HEK293 (cell line): ENCODE data around the gene DHX9.

Experiments
- CTCF ChIA-PET: fragments of 350-600 bp; formaldehyde crosslinking; extraction: SDS; loops from one replicate; lab custom pipeline; 2021; ENCODE audit warnings: antibody characterized with exemption; lab: Yijun Ruan, JAX
- POLR2A ChIA-PET: fragments of 300-600 bp; formaldehyde crosslinking; extraction: SDS; loops from one replicate; lab custom pipeline; 2020; ENCODE audit warnings: antibody characterized with exemption, inconsistent platforms; lab: Yijun Ruan, JAX
- H3K27ac ChIP-seq: fragments of 200-500 bp; sonication (Bioruptor generic); 2 replicates; pipeline ENCODE4 v1.5.1; 2014; ENCODE audit warnings: low read depth, low read length, control low read depth, inconsistent platforms; ENCODE audit errors: extremely low read depth
- H3K36me3 ChIP-seq, 2 experiments: fragments of 200-500 bp in 1 of 2; sonication (Bioruptor generic) in 1 of 2; 1 replicate in 1 of 2; 2 replicates in 1 of 2; pipeline ENCODE4 v1.5.1; 2014 to 2017; ENCODE audit warnings: inconsistent platforms in 2 of 2, low read length in 2 of 2; ENCODE audit not compliant: control insufficient read depth in 2 of 2, insufficient read depth in 1 of 2
- H3K4me1 ChIP-seq: fragments of 200-500 bp; sonication (Bioruptor generic); 2 replicates; pipeline ENCODE4 v1.5.1; 2014; ENCODE audit warnings: mild to moderate bottlenecking, low read length, inconsistent platforms; ENCODE audit not compliant: control insufficient read depth, insufficient read depth
- H3K4me3 ChIP-seq: 2 replicates; pipeline ENCODE4 v1.5.1; 2011; ENCODE audit warnings: low read depth, mild to moderate bottlenecking, control low read depth, low read length, moderate library complexity
- H3K9me3 ChIP-seq: fragments of 200-500 bp; sonication (Bioruptor generic); 2 replicates; pipeline ENCODE4 v1.5.1; 2014; ENCODE audit warnings: low read depth, low read length, inconsistent platforms; ENCODE audit not compliant: control insufficient read depth, insufficient read depth
- BCL11B ChIP-seq: fragments of 450-650 bp; formaldehyde crosslinking; IDR thresholded peaks from 2 replicates; pipeline ENCODE4 v1.5.1; 2016; ENCODE audit warnings: low read depth, missing biosample characterization, missing genetic modification characterization
- KLF7 ChIP-seq: fragments of 450-650 bp; formaldehyde crosslinking; IDR thresholded peaks from 2 replicates; pipeline ENCODE4 v1.5.1; 2016; ENCODE audit warnings: missing biosample characterization, missing genetic modification characterization, borderline replicate concordance
- PRDM1 ChIP-seq: fragments of 450-650 bp; formaldehyde crosslinking; IDR thresholded peaks from 2 replicates; pipeline ENCODE4; 2016; ENCODE audit warnings: missing biosample characterization, missing genetic modification characterization
- SCRT1 ChIP-seq: fragments of 450-650 bp; formaldehyde crosslinking; IDR thresholded peaks from 2 replicates; pipeline ENCODE4 v1.5.1; 2016; ENCODE audit warnings: missing biosample characterization, missing genetic modification characterization, borderline replicate concordance
- SCRT2 ChIP-seq: fragments of 450-650 bp; formaldehyde crosslinking; IDR thresholded peaks from 2 replicates; pipeline ENCODE4 v1.5.1; 2016; ENCODE audit warnings: missing biosample characterization, missing genetic modification characterization
- SETDB1 ChIP-seq: IDR thresholded peaks from one replicate; pipeline ENCODE4 v1.6.1; 2017; ENCODE audit warnings: mild to moderate bottlenecking, low read length, moderate library complexity, mixed read lengths; ENCODE audit not compliant: insufficient read length
- ZNF121 ChIP-seq: fragments of 450-650 bp; formaldehyde crosslinking; IDR thresholded peaks from 2 replicates; pipeline ENCODE4 v1.5.1; 2016; ENCODE audit warnings: missing biosample characterization, missing genetic modification characterization
- ZNF146 ChIP-seq: fragments of 450-650 bp; formaldehyde crosslinking; IDR thresholded peaks from 2 replicates; pipeline ENCODE4 v1.5.1; 2016; ENCODE audit warnings: missing biosample characterization, missing genetic modification characterization
- ZNF248 ChIP-seq: fragments of 450-650 bp; formaldehyde crosslinking; IDR thresholded peaks from 2 replicates; pipeline ENCODE4 v1.5.1; 2017; ENCODE audit warnings: missing biosample characterization, missing genetic modification characterization
- ZNF274 ChIP-seq, 2 experiments: fragments of 200-500 bp in 1 of 2; fragments of 450-650 bp in 1 of 2; sonication (Bioruptor generic) in 1 of 2; formaldehyde crosslinking in 1 of 2; IDR thresholded peaks; 2 replicates each; pipeline versions ENCODE4 v1.5.1 to v1.6.1; 2014 to 2016; ENCODE audit warnings: borderline replicate concordance in 1 of 2, inconsistent platforms in 1 of 2, low read length in 1 of 2, missing biosample characterization in 1 of 2, missing genetic modification characterization in 1 of 2
- ZNF311 ChIP-seq: fragments of 450-650 bp; formaldehyde crosslinking; IDR thresholded peaks from 2 replicates; pipeline ENCODE4 v1.5.1; 2017; ENCODE audit warnings: missing biosample characterization, missing genetic modification characterization, borderline replicate concordance
- ZNF510 ChIP-seq: fragments of 450-650 bp; formaldehyde crosslinking; IDR thresholded peaks from 2 replicates; pipeline ENCODE4 v1.5.1; 2018; ENCODE audit warnings: mild to moderate bottlenecking, missing genetic modification characterization, missing biosample characterization; ENCODE audit not compliant: insufficient replicate concordance
- ZNF571 ChIP-seq: fragments of 450-650 bp; formaldehyde crosslinking; IDR thresholded peaks from 2 replicates; pipeline ENCODE4 v1.5.0; 2017; ENCODE audit warnings: missing biosample characterization, missing genetic modification characterization
- ZNF660 ChIP-seq: fragments of 450-650 bp; IDR thresholded peaks from 2 replicates; pipeline ENCODE4 v1.5.1; 2018; ENCODE audit warnings: missing biosample characterization, mild to moderate bottlenecking, missing genetic modification characterization
- ZNF664 ChIP-seq: fragments of 450-650 bp; formaldehyde crosslinking; IDR thresholded peaks from 2 replicates; pipeline ENCODE4 v1.5.1; 2016; ENCODE audit warnings: missing biosample characterization, missing genetic modification characterization
- ZNF747 ChIP-seq: fragments of 450-650 bp; formaldehyde crosslinking; IDR thresholded peaks from 2 replicates; pipeline ENCODE4 v1.5.1; 2016; ENCODE audit warnings: missing biosample characterization, missing genetic modification characterization
- TF ChIP-seq, protein P1 (sequence below): fragments of 450-650 bp; formaldehyde crosslinking; IDR thresholded peaks from 2 replicates; pipeline ENCODE4 v1.5.1; 2017; ENCODE audit warnings: missing biosample characterization, mild to moderate bottlenecking, missing genetic modification characterization, moderate library complexity

Gene DHX9

DNA sequence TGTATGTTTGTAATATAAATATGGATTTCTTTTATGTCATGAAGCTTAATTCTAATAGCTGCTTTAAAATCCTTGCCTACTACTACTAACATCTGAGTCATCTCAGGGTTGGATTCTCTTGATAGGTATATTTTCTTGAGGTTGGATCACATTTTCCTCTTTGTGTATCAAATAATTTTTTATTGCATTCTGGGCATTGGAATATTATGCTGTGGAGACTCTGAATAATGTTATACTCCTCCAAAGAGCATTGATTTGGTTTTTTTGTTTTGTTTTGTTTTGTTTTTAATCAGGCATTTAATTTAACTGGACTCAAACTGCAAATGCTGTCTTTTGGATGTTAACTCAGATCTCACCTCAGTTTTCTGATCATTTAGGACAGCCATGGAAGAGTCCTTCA is 8.0 kb downstream of the DHX9 start:
- H3K9me3 ChIP-seq, result no peaks in the 10 kb centered on the region
- H3K36me3 ChIP-seq, result peaks cover 79 to 98% of the 10 kb centered on the region in 2 experiments
- H3K4me3 ChIP-seq, result no peak overlapping the region
- no peak overlapping the region for H3K27ac ChIP-seq
- ChIA-PET CTCF (interaction anchor here (1.1 kb wide), 1 partner anchor 13 kb away, joined by 4 read pairs; no protein-coding TSS in a partner anchor), POLR2A (no interaction called here)
- H3K4me1 ChIP-seq, result no peaks in the 10 kb centered on the region; the same call in none of the 2 replicates
- peak; percentile 91 for TF ChIP-seq ZNF146 (tag by site-specific recombination)
- no peak for TF ChIP-seq ZNF510 (tag by site-specific recombination)

DNA sequence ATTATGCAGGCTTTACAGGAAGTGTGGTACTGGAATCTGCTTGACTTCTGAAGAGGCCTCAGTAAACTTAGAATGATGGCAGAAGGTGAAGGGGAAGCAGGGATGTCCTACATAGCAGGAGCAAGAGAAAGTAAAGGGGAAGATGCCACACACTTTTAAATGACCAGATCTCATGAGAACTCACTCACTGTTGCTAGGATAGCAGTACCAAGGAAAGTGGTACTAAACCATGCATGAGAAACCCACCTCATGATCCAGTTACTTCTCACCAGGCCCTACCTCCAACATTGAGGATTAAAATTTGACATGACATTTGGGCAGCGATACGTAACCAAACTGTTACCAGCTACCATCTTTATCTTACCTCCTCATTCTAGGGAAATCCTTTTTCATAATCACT is 9.6 kb downstream of the DHX9 start:
- H3K27ac ChIP-seq, result no peak overlapping the region
- POLR2A ChIA-PET, result no interaction called here
- CTCF ChIA-PET, result interaction anchor here (0.6 kb wide), 1 partner anchor 1269 kb away, joined by 3 read pairs; no protein-coding TSS in a partner anchor
- no peak for TF ChIP-seq ZNF248 (tag by site-specific recombination)
- TF ChIP-seq PRDM1 (tag by site-specific recombination), result peak; percentile 90
- TF ChIP-seq, all 188 proteins: peak for 1
- no peaks in the 10 kb centered on the region for H3K9me3 ChIP-seq
- no peaks in the 10 kb centered on the region for H3K4me1 ChIP-seq
- no peak overlapping the region for H3K4me3 ChIP-seq
- peaks cover 83 to 100% of the 10 kb centered on the region in 2 experiments for H3K36me3 ChIP-seq

DNA sequence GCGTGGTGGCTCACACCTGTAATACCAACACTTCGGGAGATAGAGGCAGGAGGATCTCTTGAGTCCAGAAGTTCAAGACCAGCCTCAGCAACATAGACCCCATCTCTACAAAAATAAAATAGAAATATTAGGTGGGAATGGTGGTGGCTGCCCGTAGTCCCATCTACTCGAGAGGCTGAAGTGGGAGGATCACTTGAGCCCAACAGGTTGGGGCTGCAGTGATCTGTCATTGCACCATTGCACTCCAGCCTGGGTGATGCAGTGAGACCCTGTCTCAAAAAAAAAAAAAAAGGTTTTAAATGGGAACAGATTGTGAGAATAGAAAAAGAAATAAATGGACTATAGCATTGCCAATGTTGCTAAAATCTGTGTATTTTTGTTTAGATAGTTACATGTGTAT is 11.2 kb downstream of the DHX9 start:
- POLR2A ChIA-PET, result no interaction called here
- no peak overlapping the region for H3K27ac ChIP-seq
- H3K4me3 ChIP-seq, result no peak overlapping the region
- peaks cover 86 to 100% of the 10 kb centered on the region in 2 experiments for H3K36me3 ChIP-seq
- H3K4me1 ChIP-seq, result no peaks in the 10 kb centered on the region
- no peaks in the 10 kb centered on the region for H3K9me3 ChIP-seq
- TF ChIP-seq SCRT1 (tag by site-specific recombination) (peak; percentile 27; the same call in 1 of the 2 replicates), SCRT2 (tag by site-specific recombination) (peak; percentile 56; the same call in 1 of the 2 replicates), BCL11B (tag by site-specific recombination) (no peak)
- TF ChIP-seq, protein P1, sequence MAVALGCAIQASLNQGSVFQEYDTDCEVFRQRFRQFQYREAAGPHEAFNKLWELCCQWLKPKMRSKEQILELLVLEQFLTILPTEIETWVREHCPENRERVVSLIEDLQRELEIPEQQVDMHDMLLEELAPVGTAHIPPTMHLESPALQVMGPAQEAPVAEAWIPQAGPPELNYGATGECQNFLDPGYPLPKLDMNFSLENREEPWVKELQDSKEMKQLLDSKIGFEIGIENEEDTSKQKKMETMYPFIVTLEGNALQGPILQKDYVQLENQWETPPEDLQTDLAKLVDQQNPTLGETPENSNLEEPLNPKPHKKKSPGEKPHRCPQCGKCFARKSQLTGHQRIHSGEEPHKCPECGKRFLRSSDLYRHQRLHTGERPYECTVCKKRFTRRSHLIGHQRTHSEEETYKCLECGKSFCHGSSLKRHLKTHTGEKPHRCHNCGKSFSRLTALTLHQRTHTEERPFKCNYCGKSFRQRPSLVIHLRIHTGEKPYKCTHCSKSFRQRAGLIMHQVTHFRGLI (tag by site-specific recombination), result peak; percentile 75; the same call in 1 of the 2 replicates
- CTCF ChIA-PET, result interaction anchor here (0.7 kb wide), 1 partner anchor 326 kb away, joined by 3 read pairs; no protein-coding TSS in a partner anchor

DNA sequence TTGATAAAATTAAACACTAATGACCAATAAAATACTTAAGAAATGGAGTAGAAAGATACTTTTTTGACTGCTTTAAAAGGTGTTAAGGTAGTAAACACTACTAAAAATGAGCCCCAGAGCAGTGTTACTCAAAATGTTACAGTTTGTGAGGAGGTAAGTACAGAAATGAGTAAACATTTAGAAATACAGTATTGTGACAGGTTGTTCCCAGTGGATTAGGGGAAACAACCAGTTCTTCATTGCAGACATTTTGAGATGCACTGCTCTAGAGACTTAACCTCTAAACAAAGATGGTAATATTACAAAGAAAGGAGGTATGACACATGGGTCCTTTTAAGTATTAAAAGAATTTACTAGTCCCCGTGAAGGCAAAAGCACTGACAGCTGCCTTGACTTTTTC is 12.7 kb downstream of the DHX9 start:
- no peak for TF ChIP-seq SETDB1
- H3K4me1 ChIP-seq, result no peaks in the 10 kb centered on the region
- no peaks in the 10 kb centered on the region for H3K9me3 ChIP-seq
- ChIA-PET POLR2A (no interaction called here), CTCF (no interaction called here)
- no peak overlapping the region for H3K4me3 ChIP-seq
- peaks cover 85 to 100% of the 10 kb centered on the region in 2 experiments for H3K36me3 ChIP-seq
- no peak overlapping the region for H3K27ac ChIP-seq

DNA sequence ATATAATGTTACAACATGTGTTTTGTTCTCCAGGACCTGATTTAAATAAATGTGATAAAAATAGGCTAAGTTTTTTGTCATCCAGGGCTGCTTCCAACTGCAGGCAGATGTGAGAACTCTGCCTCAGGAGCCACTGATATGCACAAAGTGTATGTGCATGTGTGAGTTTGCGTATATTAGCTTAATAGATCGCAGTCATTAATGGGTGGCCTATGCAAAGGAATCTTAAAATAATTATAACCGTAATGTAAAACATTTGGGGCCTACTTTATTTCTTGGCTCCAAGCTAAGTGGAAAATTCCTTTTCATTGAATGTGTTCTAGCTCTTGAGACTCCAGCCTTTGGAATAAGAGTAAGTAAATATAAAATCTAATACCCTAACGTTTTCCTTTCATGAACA is 16.8 kb downstream of the DHX9 start:
- ChIA-PET POLR2A (interaction anchor here (0.9 kb wide), 1 partner anchor 23 kb away, joined by 3 read pairs; no protein-coding TSS in a partner anchor), CTCF (interaction anchor here (0.5 kb wide), 1 partner anchor 13 kb away, joined by 3 read pairs; no protein-coding TSS in a partner anchor)

More for the DNA sequence above, 16.8 kb downstream of the DHX9 start:
- no peak overlapping the region for H3K4me3 ChIP-seq
- H3K4me1 ChIP-seq, result no peaks in the 10 kb centered on the region
- H3K36me3 ChIP-seq, result peaks cover 93 to 100% of the 10 kb centered on the region in 2 experiments
- no peak overlapping the region for H3K27ac ChIP-seq
- TF ChIP-seq ZNF664 (tag by site-specific recombination) (no peak), ZNF121 (tag by site-specific recombination) (no peak), ZNF571 (tag by site-specific recombination) (no peak), ZNF660 (tag by site-specific recombination) (no peak), ZNF274 (IDR thresholded peaks at IDR 0.05; ENCODE audit: low read length) (no peak), ZNF274 (tag by site-specific recombination; IDR thresholded peaks at IDR 0.05; ENCODE audit: borderline replicate concordance) (no peak), ZNF747 (tag by site-specific recombination) (no peak), KLF7 (tag by site-specific recombination) (no peak), ZNF311 (tag by site-specific recombination) (no peak)
- H3K9me3 ChIP-seq, result no peaks in the 10 kb centered on the region
